ENCODE data around the gene LMLN.
"Not testable (repeated sequence)": the region's sequence is repeated elsewhere in the genome, so short reads cannot be mapped to it uniquely, and the experiment has no call there.

The LMLN gene

GRCh38 chr3:198079771-198080520 lies 119.9 kb downstream of the LMLN start:
- no peak for DNase-seq (ENCODE audit: low read depth)

GRCh38 chr3:198080521-198081384 lies 120.7 kb downstream of the LMLN start:
- DNase-seq (ENCODE audit: low read depth), result no peak

- no peak for DNase-seq (ENCODE audit: low read depth)
These were observed 121.4 kb downstream of the LMLN start for GRCh38 chr3:198081421-198081844.

- not testable (repeated sequence) for DNase-seq (ENCODE audit: low read depth)
These were observed 122.2 kb downstream of the LMLN start for GRCh38 chr3:198082226-198082625.

GRCh38 chr3:198088421-198088955 lies 128.5 kb downstream of the LMLN start:
- no peak for DNase-seq (ENCODE audit: low read depth)

- no peak for DNase-seq (ENCODE audit: low read depth)
These were observed 130.8 kb downstream of the LMLN start for GRCh38 chr3:198090795-198091332.

- DNase-seq (ENCODE audit: low read depth), result no peak
These were observed 132.3 kb downstream of the LMLN start for GRCh38 chr3:198092276-198092675.

- no peak for DNase-seq (ENCODE audit: low read depth)
These were observed 133.2 kb downstream of the LMLN start for GRCh38 chr3:198093112-198093679.
